ENCODE results near the gene TAF11L7.
"Not testable (repeated sequence)": the region's sequence is repeated elsewhere in the genome, so short reads cannot be mapped to it uniquely, and the experiment has no call there.

TAF11L7 gene

GRCh38 chr5:17585658-17586057 lies at the start of gene TAF11L7:
TAF11L7 (minus strand) TSS chr5:17585758.
- not testable (repeated sequence) for DNase-seq

- DNase-seq, result no peak
These were observed 48.6 kb upstream of the TAF11L7 start, which contains the start of gene TAF11L14 for GRCh38 chr5:17634160-17634559. TAF11L14 (plus strand) TSS chr5:17634460.

GRCh38 chr5:17631788-17632187 lies 46.2 kb upstream of the TAF11L7 start, which contains the start of gene TAF11L13:
TAF11L13 (plus strand) TSS chr5:17632088.
- DNase-seq, result not testable (repeated sequence)

GRCh38 chr5:17625686-17626085 lies 40.1 kb upstream of the TAF11L7 start:
- DNase-seq, result no peak

GRCh38 chr5:17620627-17621026 lies 35.1 kb upstream of the TAF11L7 start:
- no peak for DNase-seq

GRCh38 chr5:17619354-17619753 lies 33.8 kb upstream of the TAF11L7 start:
- DNase-seq, result no peak

- DNase-seq, result no peak
These were observed 29.5 kb upstream of the TAF11L7 start for GRCh38 chr5:17614872-17615605.

GRCh38 chr5:17610092-17610491 lies 24.5 kb upstream of the TAF11L7 start, which contains the start of gene TAF11L12:
TAF11L12 (plus strand) TSS chr5:17610392.
- DNase-seq, result not testable (repeated sequence)

- not testable (repeated sequence) for DNase-seq
These were observed 21.9 kb upstream of the TAF11L7 start for GRCh38 chr5:17607461-17607860.

GRCh38 chr5:17604951-17605350 lies 19.4 kb upstream of the TAF11L7 start:
- DNase-seq, result no peak

GRCh38 chr5:17603880-17604279 lies 18.3 kb upstream of the TAF11L7 start, which contains the start of gene TAF11L11:
TAF11L11 (plus strand) TSS chr5:17604183.
- DNase-seq, result not testable (repeated sequence)

GRCh38 chr5:17597728-17598127 lies 12.2 kb upstream of the TAF11L7 start, which contains the start of gene TAF11L10:
TAF11L10 (minus strand) TSS chr5:17597828.
- DNase-seq, result not testable (repeated sequence)

- DNase-seq, result not testable (repeated sequence)
These were observed 8.7 kb upstream of the TAF11L7 start, which contains the start of gene TAF11L9 for GRCh38 chr5:17594255-17594654. TAF11L9 (minus strand) TSS chr5:17594394.

- DNase-seq, result not testable (repeated sequence)
These were observed 5.3 kb upstream of the TAF11L7 start, which contains the start of gene TAF11L8 for GRCh38 chr5:17590860-17591259. TAF11L8 (minus strand) TSS chr5:17590960.

All from activated CD8-positive, alpha-beta memory T cell treated with anti-CD3 and anti-CD28 coated beads for 24 hours (primary cell).